Lung (tissue), 12 donors: ENCODE data around the gene CELSR1. TPM values are rescaled to one million over a fixed set of nuclear protein-coding genes. Genes with fewer than 3 reads are reported as not detected.

ENCODE experiments used
- ATAC-seq: fragments of 200-7000 bp; cut with Tn5 transposase; one replicate; pipeline ENCODE4 v1.9.1; 2020; ENCODE audit warnings: moderate number of reproducible peaks; ENCODE audit not compliant: insufficient read depth, low FRiP score
- DNase-seq, 3 donors: peaks; one replicate each; pipeline ENCODE4 v3.0.0-alpha.2; 2013 to 2017
- H3K27ac ChIP-seq, 2 donors: one replicate each; pipeline ENCODE4 v1.5.1; 2013; ENCODE audit warnings: mild to moderate bottlenecking in 2 of 2, moderate library complexity in 2 of 2, control low read depth in 1 of 2, inconsistent platforms in 1 of 2, low read depth in 1 of 2, low read length in 1 of 2
- H3K27me3 ChIP-seq, 3 donors: one replicate each; pipeline ENCODE4 v1.5.1; 2013; ENCODE audit warnings: low read length in 2 of 3; ENCODE audit not compliant: control insufficient read depth in 3 of 3, insufficient read depth in 3 of 3
- H3K36me3 ChIP-seq, 4 donors: one replicate each; pipeline ENCODE4 v1.5.1; 2013; ENCODE audit warnings: low read length in 4 of 4, mild to moderate bottlenecking in 1 of 4, moderate library complexity in 1 of 4; ENCODE audit not compliant: control insufficient read depth in 4 of 4, insufficient read depth in 4 of 4
- H3K4me1 ChIP-seq, 5 donors: one replicate each; pipeline ENCODE4 v1.5.1; 2013; ENCODE audit warnings: low read length in 5 of 5, mild to moderate bottlenecking in 2 of 5, moderate library complexity in 1 of 5; ENCODE audit not compliant: control insufficient read depth in 5 of 5, insufficient read depth in 5 of 5
- H3K4me3 ChIP-seq: one replicate; pipeline ENCODE4 v1.5.1; 2013; ENCODE audit warnings: mild to moderate bottlenecking, control low read depth, moderate library complexity
- H3K9ac ChIP-seq, 2 donors: one replicate each; pipeline ENCODE4 v1.5.1; 2013; ENCODE audit warnings: low read length in 2 of 2, control low read depth in 1 of 2; ENCODE audit not compliant: insufficient read depth in 1 of 2
- H3K9me3 ChIP-seq, 4 donors: one replicate each; pipeline ENCODE4 v1.5.1; 2013; ENCODE audit warnings: low read length in 3 of 4, mild to moderate bottlenecking in 1 of 4, moderate library complexity in 1 of 4; ENCODE audit not compliant: control insufficient read depth in 4 of 4, insufficient read depth in 3 of 4
- WGBS, 2 donors: extraction: QIAGEN DNeasy Blood & Tissue Kit; methylation state at CpG; one replicate each; pipeline ENCODE4 v1.1.7; 2013; 5-methylcytosine and 5-hydroxymethylcytosine counted together
- polyA plus RNA-seq, 2 donors: library from polyadenylated mRNA; stranded (reverse); fragments of 200-250 nt; gene quantifications; one replicate each; pipeline ENCODE4 v1.2.1, GENCODE V29; 2013
- total RNA-seq, 2 donors: library from RNA; depleted of rRNA in 1 of 2; stranded (reverse); fragments of >200 nt in 1 of 2; gene quantifications; one replicate each; pipeline ENCODE4 v1.2.1, GENCODE V29; 2014 to 2021
- TF ChIP-seq, protein P1 (sequence below): IDR thresholded peaks from 2 replicates; pipeline ENCODE4 v1.5.1; 2012; ENCODE audit warnings: mild to moderate bottlenecking; ENCODE audit errors: control extremely low read depth, extremely low read depth
- donor health status: control.
- donor health status: control.
- donor health status: Bipolar disorder and iron deficiency.
- donor health status: healthy.
- donor health status: DM: yes; HTN: yes; CAD: no.

The CELSR1 gene
- total and polyA plus RNA-seq, 4 donors = 14.0 to 65.9 (median 32.7) TPM

DNA sequence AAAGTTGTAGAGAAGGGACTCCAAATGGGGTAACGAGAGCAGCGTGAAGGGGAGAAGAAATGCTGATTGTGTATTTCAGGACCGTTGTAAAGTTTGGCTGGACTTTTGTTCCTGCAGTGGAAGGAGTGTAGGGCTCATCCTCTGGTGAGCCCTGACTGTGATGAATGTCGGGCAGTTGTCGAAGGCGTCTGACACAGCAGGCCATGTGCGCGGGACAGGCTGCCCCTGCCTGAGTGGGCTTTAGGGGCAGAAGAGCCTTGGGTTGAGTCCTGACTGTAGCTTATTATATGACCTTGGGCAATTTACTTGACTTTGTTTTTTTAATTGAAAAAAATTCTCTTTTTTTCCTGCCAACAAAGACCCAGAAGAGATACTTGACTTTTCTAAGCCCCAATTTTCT, 198.8 kb downstream of the CELSR1 start:
- no peak for ATAC-seq
- DNase-seq = no peak
- H3K9ac ChIP-seq = no peak overlapping the region
- H3K4me3 ChIP-seq = no peak overlapping the region
- H3K27ac ChIP-seq = no peak overlapping the region
- no peaks in the 10 kb centered on the region for H3K27me3 ChIP-seq
- H3K9me3 ChIP-seq = no peaks in the 10 kb centered on the region
- TF ChIP-seq, protein P1, sequence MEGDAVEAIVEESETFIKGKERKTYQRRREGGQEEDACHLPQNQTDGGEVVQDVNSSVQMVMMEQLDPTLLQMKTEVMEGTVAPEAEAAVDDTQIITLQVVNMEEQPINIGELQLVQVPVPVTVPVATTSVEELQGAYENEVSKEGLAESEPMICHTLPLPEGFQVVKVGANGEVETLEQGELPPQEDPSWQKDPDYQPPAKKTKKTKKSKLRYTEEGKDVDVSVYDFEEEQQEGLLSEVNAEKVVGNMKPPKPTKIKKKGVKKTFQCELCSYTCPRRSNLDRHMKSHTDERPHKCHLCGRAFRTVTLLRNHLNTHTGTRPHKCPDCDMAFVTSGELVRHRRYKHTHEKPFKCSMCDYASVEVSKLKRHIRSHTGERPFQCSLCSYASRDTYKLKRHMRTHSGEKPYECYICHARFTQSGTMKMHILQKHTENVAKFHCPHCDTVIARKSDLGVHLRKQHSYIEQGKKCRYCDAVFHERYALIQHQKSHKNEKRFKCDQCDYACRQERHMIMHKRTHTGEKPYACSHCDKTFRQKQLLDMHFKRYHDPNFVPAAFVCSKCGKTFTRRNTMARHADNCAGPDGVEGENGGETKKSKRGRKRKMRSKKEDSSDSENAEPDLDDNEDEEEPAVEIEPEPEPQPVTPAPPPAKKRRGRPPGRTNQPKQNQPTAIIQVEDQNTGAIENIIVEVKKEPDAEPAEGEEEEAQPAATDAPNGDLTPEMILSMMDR = no peak
- WGBS, 2 donors = 94 to 96% methylated on average over 8 of the region's 8 CpGs
- H3K36me3 ChIP-seq = peaks cover 10 to 31% (median 22%) of the 10 kb centered on the region in 4 donors
- peaks cover 4 to 10% (median 6%) of the 10 kb centered on the region in 5 donors for H3K4me1 ChIP-seq

DNA sequence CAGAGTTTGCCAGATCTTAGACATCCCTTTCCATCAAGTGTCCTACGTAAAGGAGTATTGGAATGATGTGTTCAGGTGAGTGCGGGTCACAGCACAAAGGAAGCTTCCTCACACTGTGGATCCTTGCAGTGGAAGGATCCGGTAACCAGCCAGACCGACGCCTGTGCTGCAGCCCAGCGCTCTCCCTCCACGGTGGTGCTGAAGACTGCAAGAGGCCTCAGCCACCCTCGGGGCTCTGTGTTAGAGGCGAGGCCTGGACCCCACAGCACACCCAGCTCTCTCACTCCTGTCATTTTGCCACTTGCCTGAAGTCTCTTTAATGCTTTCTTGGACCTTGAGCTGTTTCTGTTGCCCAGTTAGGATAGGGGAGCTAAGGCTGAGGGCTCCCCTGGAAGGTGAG, 199.6 kb downstream of the CELSR1 start:
- Histone ChIP-seq H3K4me1 (peaks cover 4 to 10% (median 6%) of the 10 kb centered on the region in 5 donors), H3K9ac (no peak overlapping the region), H3K4me3 (no peak overlapping the region), H3K36me3 (peaks cover 7 to 27% (median 19%) of the 10 kb centered on the region in 4 donors), H3K27ac (no peak overlapping the region), H3K9me3 (no peaks in the 10 kb centered on the region), H3K27me3 (no peaks in the 10 kb centered on the region)
- DNase-seq (no peak), ATAC-seq (no peak)
- TF ChIP-seq, protein P1 = no peak
- WGBS, 2 donors = 93 to 94% methylated on average over 9 of the region's 9 CpGs

DNA sequence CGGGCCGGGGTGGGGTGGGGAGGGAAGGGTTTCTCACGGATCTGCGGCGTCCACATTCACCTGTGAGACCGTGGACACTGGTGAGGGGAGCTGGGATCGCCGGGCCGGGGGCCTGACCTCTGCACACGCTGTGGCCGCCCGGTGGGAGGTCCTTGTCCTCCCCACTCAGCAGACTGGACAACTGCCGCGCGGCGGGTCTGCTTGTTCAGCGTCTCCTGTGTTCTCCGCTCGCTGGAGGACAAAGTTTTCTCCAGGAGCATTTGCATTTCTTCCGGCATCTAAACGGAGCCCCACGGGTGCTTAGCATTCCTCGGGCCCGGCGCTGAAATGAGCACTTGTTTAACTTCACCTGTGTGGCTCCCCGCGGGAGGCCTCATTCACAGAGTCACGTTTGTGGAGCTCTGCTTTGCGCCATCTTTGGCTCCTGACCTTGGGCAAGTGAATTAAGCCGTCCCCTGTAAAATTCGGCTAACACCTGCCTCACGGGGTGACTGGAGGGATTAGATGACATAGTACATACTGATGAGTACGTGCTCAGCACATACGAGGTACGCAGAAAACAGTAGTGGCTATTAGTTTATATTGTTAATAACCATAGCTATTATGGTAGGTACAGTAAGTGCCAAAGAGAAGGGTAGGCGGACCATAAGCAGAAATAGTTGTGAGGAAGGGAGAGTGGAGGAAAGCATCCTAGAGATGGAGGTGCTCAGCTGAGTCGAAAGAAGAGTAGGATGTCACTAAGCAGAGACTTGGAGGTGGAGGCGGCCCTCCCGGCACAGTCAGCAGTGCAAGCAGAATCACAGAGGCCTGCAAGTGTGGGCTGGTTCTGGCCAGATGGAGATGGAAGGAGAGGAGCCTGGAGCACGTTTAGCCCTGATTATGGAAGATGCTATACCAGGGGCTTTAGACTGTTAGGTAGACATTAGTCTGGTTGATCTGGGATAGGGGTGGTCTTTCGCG, 201.0 kb downstream of the CELSR1 start:
- DNase-seq = no peak

More for the DNA sequence above, 201.0 kb downstream of the CELSR1 start:
- whole genome bisulfite sequencing, 2 donors = 11 to 16% methylated on average over 42 of the region's 42 CpGs
- no peak for ATAC-seq
- no peaks in the 10 kb centered on the region for H3K27me3 ChIP-seq
- peaks cover 7 to 19% (median 14%) of the 10 kb centered on the region in 4 donors for H3K36me3 ChIP-seq
- H3K4me1 ChIP-seq = peaks cover 4 to 10% (median 5%) of the 10 kb centered on the region in 5 donors
- H3K27ac ChIP-seq = peak overlapping the region; percentile 65 to 99
- H3K9ac ChIP-seq = peak overlapping the region; percentile 52 to 61
- H3K4me3 ChIP-seq = peak overlapping the region; percentile 99
- TF ChIP-seq, protein P1 = no peak
- H3K9me3 ChIP-seq = no peaks in the 10 kb centered on the region
